ENCODE results near the gene TEX48. TPM values are rescaled to one million over a fixed set of nuclear protein-coding genes. Genes with fewer than 3 reads are reported as not detected.

Gene TEX48
- total RNA-seq, 4 donors from 2014 or later = not detected

GRCh38 chr9:114694146-114694545, 12.2 kb upstream of the TEX48 start:
- Histone ChIP-seq H3K4me3 (no peak overlapping the region), H3K27me3 (no peaks in the 10 kb centered on the region), H3K27ac (no peak overlapping the region), H3K9me3 (no peaks in the 10 kb centered on the region), H3K36me3 (no peaks in the 10 kb centered on the region), H3K4me1 (no peaks in the 10 kb centered on the region)
- TF ChIP-seq CTCF (IDR thresholded peaks at IDR 0.05) = no peak
- TF ChIP-seq POLR2A (IDR thresholded peaks at IDR 0.05) = no peak
- no peak for DNase-seq
- intact Hi-C loops (cut with DNase I; ENCODE audit: low total_unique reads) = no loop called here

- H3K4me1 ChIP-seq = no peaks in the 10 kb centered on the region
- no peaks in the 10 kb centered on the region for H3K9me3 ChIP-seq
- no peak overlapping the region for H3K27ac ChIP-seq
- DNase-seq = no peak
- no peak for TF ChIP-seq CTCF (IDR thresholded peaks at IDR 0.05)
- TF ChIP-seq POLR2A (IDR thresholded peaks at IDR 0.05) = no peak
- intact Hi-C loops (cut with DNase I; ENCODE audit: low total_unique reads) = no loop called here
- no peaks in the 10 kb centered on the region for H3K36me3 ChIP-seq
- no peak overlapping the region for H3K4me3 ChIP-seq
- no peaks in the 10 kb centered on the region for H3K27me3 ChIP-seq
Observed at GRCh38 chr9:114693248-114693855, 11.4 kb upstream of the TEX48 start.

GRCh38 chr9:114691956-114692295, 9.9 kb upstream of the TEX48 start:
- DNase-seq = no peak
- TF ChIP-seq CTCF (IDR thresholded peaks at IDR 0.05) = no peak
- no peak for TF ChIP-seq POLR2A (IDR thresholded peaks at IDR 0.05)
- Histone ChIP-seq H3K9me3 (no peaks in the 10 kb centered on the region), H3K4me3 (no peak overlapping the region), H3K4me1 (no peaks in the 10 kb centered on the region), H3K27me3 (no peaks in the 10 kb centered on the region), H3K27ac (no peak overlapping the region), H3K36me3 (no peaks in the 10 kb centered on the region)
- intact Hi-C loops (cut with DNase I; ENCODE audit: low total_unique reads) = no loop called here

- Histone ChIP-seq H3K9me3 (no peaks in the 10 kb centered on the region), H3K4me1 (no peaks in the 10 kb centered on the region), H3K27ac (no peak overlapping the region), H3K4me3 (no peak overlapping the region), H3K36me3 (no peaks in the 10 kb centered on the region), H3K27me3 (no peaks in the 10 kb centered on the region)
- no peak for DNase-seq
- TF ChIP-seq POLR2A (IDR thresholded peaks at IDR 0.05) (no peak), CTCF (IDR thresholded peaks at IDR 0.05) (no peak)
- intact Hi-C loops (cut with DNase I; ENCODE audit: low total_unique reads) = no loop called here
Observed at GRCh38 chr9:114691046-114691955, 9.3 kb upstream of the TEX48 start.

GRCh38 chr9:114690308-114690707, 8.3 kb upstream of the TEX48 start:
- intact Hi-C loops (cut with DNase I; ENCODE audit: low total_unique reads) = no loop called here
- H3K36me3 ChIP-seq = no peaks in the 10 kb centered on the region
- no peaks in the 10 kb centered on the region for H3K4me1 ChIP-seq
- H3K4me3 ChIP-seq = no peak overlapping the region
- H3K27me3 ChIP-seq = no peaks in the 10 kb centered on the region
- no peaks in the 10 kb centered on the region for H3K9me3 ChIP-seq
- H3K27ac ChIP-seq = no peak overlapping the region
- DNase-seq = no peak
- TF ChIP-seq CTCF (IDR thresholded peaks at IDR 0.05) (no peak), POLR2A (IDR thresholded peaks at IDR 0.05) (no peak)

Data from uterus (tissue), 4 donors.